ENCODE results near the gene MRPS14.
"Not testable (repeated sequence)": the region's sequence is repeated elsewhere in the genome, so short reads cannot be mapped to it uniquely, and the experiment has no call there.

The MRPS14 gene

GRCh38 chr1:175062339-175062738, 39.1 kb upstream of the MRPS14 start:
- no peaks in the 10 kb centered on the region for H3K4me1 ChIP-seq (ENCODE audit: control extremely low read depth in 1 of 4, control insufficient read depth in 4 of 4, insufficient read depth in 4 of 4, low read length in 3 of 4)
- ChIA-PET CTCF (no interaction called here), POLR2A (interaction anchor here (0.6 kb wide), 1 partner anchor 122 kb away, joined by 3 read pairs; no protein-coding TSS in a partner anchor)
- H3K27ac ChIP-seq (ENCODE audit: insufficient read depth in 1 of 2, low read depth in 1 of 2, low read length in 2 of 2, poor library complexity in 1 of 2, severe bottlenecking in 2 of 2) = no peak overlapping the region
- no peaks in the 10 kb centered on the region for H3K27me3 ChIP-seq (replicated peaks in 2 of 5; ENCODE audit: control insufficient read depth in 4 of 5, insufficient read depth in 5 of 5, low read length in 4 of 5)
- H3K4me3 ChIP-seq (ENCODE audit: control insufficient read depth in 1 of 7, extremely low read depth in 1 of 7, insufficient read depth in 4 of 7, low read depth in 2 of 7, low read length in 6 of 7) = no peak overlapping the region
- no peaks in the 10 kb centered on the region for H3K36me3 ChIP-seq (ENCODE audit: control insufficient read depth in 4 of 4, insufficient read depth in 4 of 4, low read length in 3 of 4)
- no peak for DNase-seq
- no peaks in the 10 kb centered on the region for H3K9me3 ChIP-seq (ENCODE audit: control extremely low read depth in 1 of 5, control insufficient read depth in 4 of 5, insufficient read depth in 2 of 5, low read depth in 1 of 5, low read length in 4 of 5)
- WGBS (ENCODE audit: insufficient coverage) = no CpG with 5 or more reads among the region's 1 CpG

DNA sequence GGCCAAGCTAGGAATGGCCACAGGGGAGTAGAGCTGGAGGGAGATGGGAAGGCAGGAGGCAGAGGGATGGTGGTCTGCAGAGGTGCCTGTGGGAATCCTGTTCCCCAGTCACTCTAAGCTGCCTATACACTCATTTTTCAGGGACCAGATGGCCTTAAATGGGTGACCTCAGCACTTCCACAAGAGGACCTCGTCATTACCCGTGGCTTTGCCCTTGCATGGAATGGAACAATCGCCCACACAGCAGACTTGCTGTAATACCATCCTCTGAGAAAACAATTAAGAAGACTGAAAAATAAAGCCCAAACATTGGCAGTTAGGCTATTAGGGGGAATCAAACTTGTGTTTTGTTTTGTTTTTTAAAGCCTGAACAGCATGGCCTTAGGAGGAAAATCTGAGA, 31.5 kb upstream of the MRPS14 start:
- CTCF ChIA-PET = no interaction called here
- Histone ChIP-seq H3K27me3 (replicated peaks in 2 of 5; ENCODE audit: control insufficient read depth in 4 of 5, insufficient read depth in 5 of 5, low read length in 4 of 5) (no peaks in the 10 kb centered on the region), H3K36me3 (ENCODE audit: control insufficient read depth in 4 of 4, insufficient read depth in 4 of 4, low read length in 3 of 4) (no peaks in the 10 kb centered on the region), H3K4me1 (ENCODE audit: control extremely low read depth in 1 of 4, control insufficient read depth in 4 of 4, insufficient read depth in 4 of 4, low read length in 3 of 4) (no peaks in the 10 kb centered on the region), H3K4me3 (ENCODE audit: control insufficient read depth in 1 of 7, extremely low read depth in 1 of 7, insufficient read depth in 4 of 7, low read depth in 2 of 7, low read length in 6 of 7) (no peak overlapping the region), H3K9me3 (ENCODE audit: control extremely low read depth in 1 of 5, control insufficient read depth in 4 of 5, insufficient read depth in 2 of 5, low read depth in 1 of 5, low read length in 4 of 5) (no peaks in the 10 kb centered on the region), H3K27ac (ENCODE audit: insufficient read depth in 1 of 2, low read depth in 1 of 2, low read length in 2 of 2, poor library complexity in 1 of 2, severe bottlenecking in 2 of 2) (no peak overlapping the region)
- no CpG with 5 or more reads among the region's 3 CpGs for WGBS (ENCODE audit: insufficient coverage)
- no peak for DNase-seq
- POLR2A ChIA-PET = no interaction called here

DNA sequence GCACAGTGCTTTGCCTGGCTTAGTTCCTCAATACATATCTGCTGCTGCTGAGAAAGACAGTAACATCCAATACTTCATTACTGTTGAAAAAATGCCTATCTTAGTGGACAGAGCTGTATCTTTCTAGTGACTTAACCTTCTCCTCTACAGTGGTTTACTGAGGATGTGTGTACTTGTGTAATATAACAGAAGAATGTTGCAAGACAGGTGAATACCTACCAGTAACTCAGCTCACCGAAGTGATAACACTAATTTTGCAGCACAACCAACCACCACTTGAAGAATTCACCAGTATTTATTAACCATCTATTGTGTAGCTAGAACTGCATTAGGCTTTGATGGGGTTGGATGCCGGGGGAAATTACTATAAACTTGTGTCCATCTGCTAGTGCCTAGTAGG, 27.8 kb upstream of the MRPS14 start:
- H3K4me3 ChIP-seq (ENCODE audit: control insufficient read depth in 1 of 7, extremely low read depth in 1 of 7, insufficient read depth in 4 of 7, low read depth in 2 of 7, low read length in 6 of 7) = no peak overlapping the region
- POLR2A ChIA-PET = no interaction called here
- no peaks in the 10 kb centered on the region for H3K36me3 ChIP-seq (ENCODE audit: control insufficient read depth in 4 of 4, insufficient read depth in 4 of 4, low read length in 3 of 4)
- no peak overlapping the region for H3K27ac ChIP-seq (ENCODE audit: insufficient read depth in 1 of 2, low read depth in 1 of 2, low read length in 2 of 2, poor library complexity in 1 of 2, severe bottlenecking in 2 of 2)
- DNase-seq = no peak
- WGBS (ENCODE audit: insufficient coverage) = no CpG with 5 or more reads among the region's 2 CpGs
- no peaks in the 10 kb centered on the region for H3K9me3 ChIP-seq (ENCODE audit: control extremely low read depth in 1 of 5, control insufficient read depth in 4 of 5, insufficient read depth in 2 of 5, low read depth in 1 of 5, low read length in 4 of 5)
- no peaks in the 10 kb centered on the region for H3K4me1 ChIP-seq (ENCODE audit: control extremely low read depth in 1 of 4, control insufficient read depth in 4 of 4, insufficient read depth in 4 of 4, low read length in 3 of 4)
- CTCF ChIA-PET = interaction anchor here (0.9 kb wide), 1 partner anchor 19 kb away, joined by 4 read pairs; no protein-coding TSS in a partner anchor
- H3K27me3 ChIP-seq (replicated peaks in 2 of 5; ENCODE audit: control insufficient read depth in 4 of 5, insufficient read depth in 5 of 5, low read length in 4 of 5) = no peaks in the 10 kb centered on the region

DNA sequence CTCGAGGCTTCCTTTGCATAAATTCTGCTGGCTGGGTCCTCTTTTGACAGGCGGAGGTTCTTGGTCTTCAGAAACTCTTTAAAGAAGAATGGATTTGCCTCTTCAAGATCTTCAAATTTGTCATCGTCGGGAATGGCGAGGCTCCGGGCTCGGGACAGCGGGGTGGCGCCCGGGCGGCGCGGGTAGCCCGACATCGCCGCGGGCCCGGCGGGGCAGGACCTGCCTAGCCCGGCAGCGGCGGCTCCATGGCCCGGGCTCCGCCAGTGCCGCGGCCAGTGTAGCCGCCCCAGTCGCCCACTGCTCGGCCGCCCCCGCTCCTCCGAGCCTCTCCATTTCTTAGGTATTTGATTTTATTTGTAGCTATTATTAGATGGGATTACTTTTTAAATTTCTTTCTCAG, 22.3 kb upstream of the MRPS14 start:
- no peaks in the 10 kb centered on the region for H3K36me3 ChIP-seq (ENCODE audit: control insufficient read depth in 4 of 4, insufficient read depth in 4 of 4, low read length in 3 of 4)
- ChIA-PET POLR2A (no interaction called here), CTCF (no interaction called here)
- H3K4me1 ChIP-seq (ENCODE audit: control extremely low read depth in 1 of 4, control insufficient read depth in 4 of 4, insufficient read depth in 4 of 4, low read length in 3 of 4) = no peaks in the 10 kb centered on the region
- no peak for DNase-seq
- H3K4me3 ChIP-seq (ENCODE audit: control insufficient read depth in 1 of 7, extremely low read depth in 1 of 7, insufficient read depth in 4 of 7, low read depth in 2 of 7, low read length in 6 of 7) = no peak overlapping the region
- no peaks in the 10 kb centered on the region for H3K9me3 ChIP-seq (ENCODE audit: control extremely low read depth in 1 of 5, control insufficient read depth in 4 of 5, insufficient read depth in 2 of 5, low read depth in 1 of 5, low read length in 4 of 5)
- WGBS (ENCODE audit: insufficient coverage) = 96% methylated on average over 19 of the region's 32 CpGs
- no peaks in the 10 kb centered on the region for H3K27me3 ChIP-seq (replicated peaks in 2 of 5; ENCODE audit: control insufficient read depth in 4 of 5, insufficient read depth in 5 of 5, low read length in 4 of 5)
- no peak overlapping the region for H3K27ac ChIP-seq (ENCODE audit: insufficient read depth in 1 of 2, low read depth in 1 of 2, low read length in 2 of 2, poor library complexity in 1 of 2, severe bottlenecking in 2 of 2)

GRCh38 chr1:175045097-175045496, 21.9 kb upstream of the MRPS14 start:
- WGBS (ENCODE audit: insufficient coverage) = 99% methylated on average over 16 of the region's 19 CpGs
- Histone ChIP-seq H3K27ac (ENCODE audit: insufficient read depth in 1 of 2, low read depth in 1 of 2, low read length in 2 of 2, poor library complexity in 1 of 2, severe bottlenecking in 2 of 2) (no peak overlapping the region), H3K27me3 (replicated peaks in 2 of 5; ENCODE audit: control insufficient read depth in 4 of 5, insufficient read depth in 5 of 5, low read length in 4 of 5) (no peaks in the 10 kb centered on the region), H3K4me1 (ENCODE audit: control extremely low read depth in 1 of 4, control insufficient read depth in 4 of 4, insufficient read depth in 4 of 4, low read length in 3 of 4) (no peaks in the 10 kb centered on the region), H3K9me3 (ENCODE audit: control extremely low read depth in 1 of 5, control insufficient read depth in 4 of 5, insufficient read depth in 2 of 5, low read depth in 1 of 5, low read length in 4 of 5) (no peaks in the 10 kb centered on the region), H3K36me3 (ENCODE audit: control insufficient read depth in 4 of 4, insufficient read depth in 4 of 4, low read length in 3 of 4) (no peaks in the 10 kb centered on the region), H3K4me3 (ENCODE audit: control insufficient read depth in 1 of 7, extremely low read depth in 1 of 7, insufficient read depth in 4 of 7, low read depth in 2 of 7, low read length in 6 of 7) (no peak overlapping the region)
- no peak for DNase-seq
- ChIA-PET POLR2A (no interaction called here), CTCF (no interaction called here)

- CTCF ChIA-PET; H3K4me1 ChIP-seq (ENCODE audit: control extremely low read depth in 1 of 4, control insufficient read depth in 4 of 4, insufficient read depth in 4 of 4, low read length in 3 of 4); DNase-seq; H3K36me3 ChIP-seq (ENCODE audit: control insufficient read depth in 4 of 4, insufficient read depth in 4 of 4, low read length in 3 of 4); H3K27me3 ChIP-seq (replicated peaks in 2 of 5; ENCODE audit: control insufficient read depth in 4 of 5, insufficient read depth in 5 of 5, low read length in 4 of 5); H3K4me3 ChIP-seq (ENCODE audit: control insufficient read depth in 1 of 7, extremely low read depth in 1 of 7, insufficient read depth in 4 of 7, low read depth in 2 of 7, low read length in 6 of 7); H3K27ac ChIP-seq (ENCODE audit: insufficient read depth in 1 of 2, low read depth in 1 of 2, low read length in 2 of 2, poor library complexity in 1 of 2, severe bottlenecking in 2 of 2); H3K9me3 ChIP-seq (ENCODE audit: control extremely low read depth in 1 of 5, control insufficient read depth in 4 of 5, insufficient read depth in 2 of 5, low read depth in 1 of 5, low read length in 4 of 5); POLR2A ChIA-PET: not testable (repeated sequence)
- WGBS (ENCODE audit: insufficient coverage) = 93% methylated on average over 18 of the region's 18 CpGs
Measured at GRCh38 chr1:175044591-175044990, 21.4 kb upstream of the MRPS14 start.

DNA sequence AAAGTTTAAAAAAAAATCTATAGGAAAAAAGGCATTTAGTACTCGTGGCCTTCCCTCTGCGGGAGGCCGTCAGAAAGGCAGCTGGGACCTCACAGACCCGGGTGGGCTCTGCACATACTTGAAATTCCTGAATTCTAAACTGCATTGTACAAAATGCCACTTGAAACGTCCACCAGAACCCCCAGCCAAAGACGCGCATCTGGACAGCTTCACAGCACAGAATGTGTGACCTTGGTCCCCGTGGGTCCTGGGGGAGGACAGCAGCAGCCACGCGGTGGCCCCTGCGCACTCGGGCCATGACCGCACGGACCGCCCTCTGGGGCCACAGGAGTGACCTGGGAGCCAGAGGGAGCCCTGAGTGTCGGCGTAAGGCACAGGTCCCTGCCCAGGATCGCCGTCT, 20.6 kb upstream of the MRPS14 start:
- DNase-seq = no peak
- H3K4me1 ChIP-seq (ENCODE audit: control extremely low read depth in 1 of 4, control insufficient read depth in 4 of 4, insufficient read depth in 4 of 4, low read length in 3 of 4) = no peaks in the 10 kb centered on the region
- no peaks in the 10 kb centered on the region for H3K36me3 ChIP-seq (ENCODE audit: control insufficient read depth in 4 of 4, insufficient read depth in 4 of 4, low read length in 3 of 4)
- no peak overlapping the region for H3K4me3 ChIP-seq (ENCODE audit: control insufficient read depth in 1 of 7, extremely low read depth in 1 of 7, insufficient read depth in 4 of 7, low read depth in 2 of 7, low read length in 6 of 7)
- 91% methylated on average over 15 of the region's 19 CpGs for WGBS (ENCODE audit: insufficient coverage)
- H3K27me3 ChIP-seq (replicated peaks in 2 of 5; ENCODE audit: control insufficient read depth in 4 of 5, insufficient read depth in 5 of 5, low read length in 4 of 5) = no peaks in the 10 kb centered on the region
- ChIA-PET POLR2A (no interaction called here), CTCF (no interaction called here)
- no peaks in the 10 kb centered on the region for H3K9me3 ChIP-seq (ENCODE audit: control extremely low read depth in 1 of 5, control insufficient read depth in 4 of 5, insufficient read depth in 2 of 5, low read depth in 1 of 5, low read length in 4 of 5)
- H3K27ac ChIP-seq (ENCODE audit: insufficient read depth in 1 of 2, low read depth in 1 of 2, low read length in 2 of 2, poor library complexity in 1 of 2, severe bottlenecking in 2 of 2) = no peak overlapping the region

Data from common myeloid progenitor, CD34-positive (primary cell).